Ramos (cell line): ENCODE results near the gene STAU1.
"Not testable (repeated sequence)": the region's sequence is repeated elsewhere in the genome, so short reads cannot be mapped to it uniquely, and the experiment has no call there.

ENCODE experiments used
- in situ Hi-C: fragments of 300-500 bp; cut with MboI; formaldehyde crosslinking; loops from one replicate; pipeline ENCODE4 v1.14.3; 2022; ENCODE audit warnings: low sequenced_read_pairs; ENCODE audit not compliant: unreplicated experiment

Gene STAU1

GRCh38 chr20:49134797-49135196 is 53.3 kb downstream of the STAU1 start:
- in situ Hi-C loops, result loop anchor here (5.0 kb wide), 1 partner anchor 78 kb away; no protein-coding TSS in a partner anchor

- in situ Hi-C loops, result loop anchor here (5.0 kb wide), 1 partner anchor 79 kb away; no protein-coding TSS in a partner anchor
These were observed 54.6 kb downstream of the STAU1 start for GRCh38 chr20:49133571-49133970.

GRCh38 chr20:49132995-49133478 is 55.1 kb downstream of the STAU1 start:
- in situ Hi-C loops, result loop anchor here (5.0 kb wide), 1 partner anchor 79 kb away; no protein-coding TSS in a partner anchor

- in situ Hi-C loops, result no loop called here
These were observed 64.2 kb downstream of the STAU1 start for GRCh38 chr20:49123982-49124381.

GRCh38 chr20:49122920-49123319 is 65.2 kb downstream of the STAU1 start:
- in situ Hi-C loops, result no loop called here

GRCh38 chr20:49119988-49120387 is 68.1 kb downstream of the STAU1 start:
- in situ Hi-C loops, result no loop called here

- in situ Hi-C loops, result no loop called here
These were observed 69.8 kb downstream of the STAU1 start for GRCh38 chr20:49118307-49118706.

- in situ Hi-C loops, result no loop called here
These were observed 72.6 kb downstream of the STAU1 start for GRCh38 chr20:49115564-49115963.

- in situ Hi-C loops, result no loop called here
These were observed 75.4 kb downstream of the STAU1 start for GRCh38 chr20:49112596-49113274.

GRCh38 chr20:49110767-49111694 is 77.1 kb downstream of the STAU1 start:
- in situ Hi-C loops, result no loop called here

- in situ Hi-C loops, result no loop called here
These were observed 81.8 kb downstream of the STAU1 start for GRCh38 chr20:49106328-49106727.

GRCh38 chr20:49104979-49105547 is 83.1 kb downstream of the STAU1 start:
- in situ Hi-C loops, result not testable (repeated sequence)

- in situ Hi-C loops, result no loop called here
These were observed 83.8 kb downstream of the STAU1 start for GRCh38 chr20:49104365-49104648.

GRCh38 chr20:49103647-49104364 is 84.3 kb downstream of the STAU1 start:
- in situ Hi-C loops, result no loop called here

GRCh38 chr20:49103019-49103418 is 85.1 kb downstream of the STAU1 start:
- in situ Hi-C loops, result no loop called here

- in situ Hi-C loops, result no loop called here
These were observed 87.2 kb downstream of the STAU1 start for GRCh38 chr20:49100972-49101371.

GRCh38 chr20:49100292-49100691 is 87.8 kb downstream of the STAU1 start:
- in situ Hi-C loops, result not testable (repeated sequence)

- in situ Hi-C loops, result no loop called here
These were observed 89.1 kb downstream of the STAU1 start for GRCh38 chr20:49099011-49099410.

- in situ Hi-C loops, result no loop called here
These were observed 90.0 kb downstream of the STAU1 start for GRCh38 chr20:49098136-49098535.

- in situ Hi-C loops, result no loop called here
These were observed 91.0 kb downstream of the STAU1 start for GRCh38 chr20:49097159-49097558.
